ENCODE measurements around the gene ABLIM3.

Gene ABLIM3

GRCh38 chr5:149283626-149284480 lies 142.6 kb downstream of the ABLIM3 start:
- DNase-seq = no peak

- DNase-seq = no peak
Measured at GRCh38 chr5:149284501-149284900, 143.2 kb downstream of the ABLIM3 start.

GRCh38 chr5:149285153-149285552 lies 143.9 kb downstream of the ABLIM3 start:
- DNase-seq = no peak

- no peak for DNase-seq
Measured at GRCh38 chr5:149288436-149288835, 147.1 kb downstream of the ABLIM3 start.

GRCh38 chr5:149289301-149289700 lies 148.0 kb downstream of the ABLIM3 start:
- no peak for DNase-seq

- DNase-seq = no peak
Measured at GRCh38 chr5:149294872-149295829, 153.9 kb downstream of the ABLIM3 start.

- no peak for DNase-seq
Measured at GRCh38 chr5:149297340-149298025, 156.2 kb downstream of the ABLIM3 start.

- no peak for DNase-seq
Measured at GRCh38 chr5:149298163-149298562, 156.9 kb downstream of the ABLIM3 start.

- DNase-seq = no peak
Measured at GRCh38 chr5:149298842-149299404, 157.6 kb downstream of the ABLIM3 start.

- DNase-seq = no peak
Measured at GRCh38 chr5:149299451-149300054, 158.3 kb downstream of the ABLIM3 start.

- no peak for DNase-seq
Measured at GRCh38 chr5:149300441-149300840, 159.1 kb downstream of the ABLIM3 start.

GRCh38 chr5:149301049-149301743 lies 159.9 kb downstream of the ABLIM3 start:
- no peak for DNase-seq

- no peak for DNase-seq
Measured at GRCh38 chr5:149301744-149302380, 160.6 kb downstream of the ABLIM3 start.

- DNase-seq = no peak
Measured at GRCh38 chr5:149302641-149303040, 161.3 kb downstream of the ABLIM3 start.

GRCh38 chr5:149303210-149303609 lies 161.9 kb downstream of the ABLIM3 start:
- DNase-seq = no peak

GRCh38 chr5:149304195-149305078 lies 163.1 kb downstream of the ABLIM3 start:
- no peak for DNase-seq

GRCh38 chr5:149309354-149309753 lies 168.1 kb downstream of the ABLIM3 start:
- no peak for DNase-seq
